ENCODE results near the gene NCLN. TPM values are rescaled to one million over a fixed set of nuclear protein-coding genes. Genes with fewer than 3 reads are reported as not detected.

The NCLN gene
- total and polyA plus RNA-seq, 9 donors = 5.3 to 43.6 (median 22.1) TPM

DNA sequence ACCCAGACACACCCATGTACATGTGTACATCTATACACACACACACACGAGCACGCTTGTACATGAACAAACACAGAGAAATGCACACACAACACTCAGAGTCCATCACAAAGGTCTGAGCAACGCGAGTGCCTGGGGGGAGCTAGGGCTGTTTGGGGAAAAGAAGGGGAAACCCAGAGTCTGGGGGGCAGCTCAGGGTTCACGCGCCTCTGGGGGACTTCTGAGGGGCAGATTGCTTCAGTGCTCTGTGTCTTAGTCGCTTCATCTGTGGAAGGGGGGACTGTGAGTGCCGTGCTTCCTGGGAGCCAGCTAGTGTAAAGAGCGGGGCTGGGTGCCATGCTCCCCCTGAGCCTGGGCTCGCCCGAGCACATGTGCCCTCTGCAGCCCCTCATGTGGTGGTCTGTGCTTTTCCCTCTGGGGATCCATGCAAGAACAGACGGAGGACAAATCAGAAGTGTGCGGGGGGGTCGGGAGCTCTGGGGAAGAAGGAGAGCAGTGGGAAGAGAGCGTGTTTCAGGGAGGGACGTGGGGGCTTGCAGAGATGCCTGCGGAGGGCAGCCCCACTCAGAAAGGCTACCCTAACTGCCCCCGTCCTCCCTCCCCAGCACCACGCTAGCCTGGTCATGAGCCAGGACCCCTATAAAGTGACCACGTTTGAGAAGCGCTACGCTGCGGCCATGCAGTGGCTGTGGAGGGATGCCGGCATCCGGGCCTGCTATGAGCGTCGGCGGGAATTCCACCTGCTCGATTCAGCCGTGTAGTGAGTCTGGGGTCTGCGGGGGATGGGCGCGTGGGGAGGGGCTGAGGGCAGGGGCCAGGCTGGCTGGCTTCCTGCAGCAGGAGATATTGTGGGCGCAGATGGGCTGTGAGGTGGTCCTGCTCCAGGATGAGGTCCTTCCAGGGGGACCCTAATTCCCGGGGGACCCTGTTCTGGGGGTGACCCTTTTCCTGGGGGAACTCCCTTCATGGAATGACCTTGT lies 35.9 kb upstream of the NCLN start:
- DNase-seq = no peak
- TF ChIP-seq, protein P1, sequence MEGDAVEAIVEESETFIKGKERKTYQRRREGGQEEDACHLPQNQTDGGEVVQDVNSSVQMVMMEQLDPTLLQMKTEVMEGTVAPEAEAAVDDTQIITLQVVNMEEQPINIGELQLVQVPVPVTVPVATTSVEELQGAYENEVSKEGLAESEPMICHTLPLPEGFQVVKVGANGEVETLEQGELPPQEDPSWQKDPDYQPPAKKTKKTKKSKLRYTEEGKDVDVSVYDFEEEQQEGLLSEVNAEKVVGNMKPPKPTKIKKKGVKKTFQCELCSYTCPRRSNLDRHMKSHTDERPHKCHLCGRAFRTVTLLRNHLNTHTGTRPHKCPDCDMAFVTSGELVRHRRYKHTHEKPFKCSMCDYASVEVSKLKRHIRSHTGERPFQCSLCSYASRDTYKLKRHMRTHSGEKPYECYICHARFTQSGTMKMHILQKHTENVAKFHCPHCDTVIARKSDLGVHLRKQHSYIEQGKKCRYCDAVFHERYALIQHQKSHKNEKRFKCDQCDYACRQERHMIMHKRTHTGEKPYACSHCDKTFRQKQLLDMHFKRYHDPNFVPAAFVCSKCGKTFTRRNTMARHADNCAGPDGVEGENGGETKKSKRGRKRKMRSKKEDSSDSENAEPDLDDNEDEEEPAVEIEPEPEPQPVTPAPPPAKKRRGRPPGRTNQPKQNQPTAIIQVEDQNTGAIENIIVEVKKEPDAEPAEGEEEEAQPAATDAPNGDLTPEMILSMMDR (IDR thresholded peaks at IDR 0.05) = no peak
- TF ChIP-seq POLR2A (IDR thresholded peaks at IDR 0.05) = no peak
- TF ChIP-seq EP300 (IDR thresholded peaks at IDR 0.05) = no peak
- intact Hi-C loops (cut with DNase I) = loop anchor here in 1 of 4 donors (10.0 kb wide), 1 partner anchor 195 kb away; no protein-coding TSS in a partner anchor
- H3K9me3 ChIP-seq = no peaks in the 10 kb centered on the region
- H3K4me3 ChIP-seq = no peak overlapping the region
- H3K27me3 ChIP-seq = no peaks in the 10 kb centered on the region
- H3K36me3 ChIP-seq = no peaks in the 10 kb centered on the region
- no peak overlapping the region for H3K27ac ChIP-seq
- H3K4me1 ChIP-seq (ENCODE audit: insufficient read depth) = no peaks in the 10 kb centered on the region
- 34 to 45% (median 38%) methylated on average over 34 to 35 of the region's 35 CpGs for WGBS, 3 donors

DNA sequence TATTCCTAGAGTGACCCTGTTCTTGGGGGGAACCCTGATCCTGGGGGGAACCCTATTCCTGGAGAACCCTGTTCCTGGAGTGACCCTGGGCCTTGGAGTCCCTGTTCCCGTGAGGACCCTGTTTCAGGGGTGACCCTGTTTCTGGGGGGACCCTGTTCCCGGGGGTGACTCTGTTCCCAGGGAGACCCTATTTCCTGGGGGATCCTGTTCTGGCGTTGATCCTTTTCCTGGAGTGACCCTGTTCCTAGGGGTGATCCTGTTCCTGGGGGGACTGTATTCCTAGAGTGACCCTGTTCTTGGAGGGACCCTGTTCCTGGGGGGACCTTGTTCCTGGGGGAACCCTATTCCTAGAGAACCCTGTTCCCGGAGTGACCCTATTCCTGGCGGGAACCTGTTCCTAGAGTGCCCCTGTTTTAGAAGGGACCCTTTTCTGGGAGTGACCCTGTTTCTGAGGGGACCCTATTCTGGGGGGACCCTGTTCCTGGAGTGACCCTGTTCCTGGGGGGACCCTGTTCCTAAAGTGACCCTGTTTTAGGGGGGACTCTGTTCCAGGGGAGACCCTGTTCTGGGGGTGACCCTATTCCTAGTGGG lies 34.9 kb upstream of the NCLN start:
- no peak for DNase-seq
- Histone ChIP-seq H3K4me3 (no peak overlapping the region), H3K27me3 (no peaks in the 10 kb centered on the region), H3K36me3 (no peaks in the 10 kb centered on the region), H3K9me3 (no peaks in the 10 kb centered on the region), H3K27ac (no peak overlapping the region), H3K4me1 (ENCODE audit: insufficient read depth) (no peaks in the 10 kb centered on the region)
- intact Hi-C loops (cut with DNase I) = loop anchor here in 1 of 4 donors (10.0 kb wide), 1 partner anchor 196 kb away; no protein-coding TSS in a partner anchor
- TF ChIP-seq, protein P1 (IDR thresholded peaks at IDR 0.05) = no peak
- TF ChIP-seq POLR2A (IDR thresholded peaks at IDR 0.05) (no peak), EP300 (IDR thresholded peaks at IDR 0.05) (no peak)
- 79 to 92% (median 86%) methylated on average over 5 of the region's 5 CpGs for WGBS, 3 donors

DNA sequence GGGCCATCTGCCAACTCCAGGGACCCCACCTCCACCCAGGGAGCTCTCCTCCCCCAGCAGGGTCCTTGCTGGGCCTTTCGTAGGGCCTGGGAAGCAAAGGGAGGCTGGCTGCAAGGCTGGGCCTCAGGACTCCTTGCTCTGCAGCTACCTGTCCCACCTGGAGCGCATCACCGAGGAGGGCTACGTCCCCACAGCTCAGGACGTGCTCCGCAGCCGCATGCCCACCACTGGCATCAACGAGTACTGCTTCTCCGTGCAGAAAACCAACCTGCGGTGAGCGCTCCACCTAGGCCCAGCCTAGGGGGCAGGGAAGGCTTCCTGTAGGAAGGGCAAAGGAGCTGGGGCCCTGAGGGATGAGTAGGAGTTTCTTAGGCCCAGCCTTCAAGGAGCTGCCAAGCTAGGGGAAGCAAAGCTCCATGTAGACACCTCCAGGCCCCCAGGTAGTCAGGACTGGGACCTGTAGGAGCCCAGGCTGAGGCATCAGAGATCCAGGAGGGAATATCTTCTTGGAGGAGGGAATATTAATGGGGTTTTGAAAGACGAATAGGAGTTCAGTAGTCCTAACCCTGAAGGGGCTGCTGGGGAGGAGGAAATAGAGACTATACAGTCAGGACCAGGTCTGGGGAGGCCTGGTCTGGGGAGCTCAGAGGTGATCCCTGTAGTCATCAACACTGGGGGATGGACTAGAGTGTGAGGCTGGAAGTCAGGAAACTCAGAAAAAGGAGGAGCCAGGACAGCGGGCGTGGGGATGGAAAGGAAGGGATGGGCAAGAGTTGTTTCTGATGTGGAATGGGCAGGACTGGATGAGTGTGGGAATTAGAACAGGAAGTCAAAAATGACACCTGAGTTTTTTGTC lies 33.9 kb upstream of the NCLN start:
- Histone ChIP-seq H3K4me3 (no peak overlapping the region), H3K9me3 (no peaks in the 10 kb centered on the region), H3K27ac (no peak overlapping the region), H3K4me1 (ENCODE audit: insufficient read depth) (no peaks in the 10 kb centered on the region), H3K36me3 (no peaks in the 10 kb centered on the region), H3K27me3 (no peaks in the 10 kb centered on the region)
- intact Hi-C loops (cut with DNase I) = loop anchor here in 1 of 4 donors (10.0 kb wide), 1 partner anchor 197 kb away; no protein-coding TSS in a partner anchor
- 82 to 85% (median 84%) methylated on average over 14 of the region's 14 CpGs for WGBS, 3 donors
- no peak for DNase-seq
- TF ChIP-seq, protein P1 (IDR thresholded peaks at IDR 0.05) = no peak
- no peak for TF ChIP-seq POLR2A (IDR thresholded peaks at IDR 0.05)
- no peak for TF ChIP-seq EP300 (IDR thresholded peaks at IDR 0.05)

DNA sequence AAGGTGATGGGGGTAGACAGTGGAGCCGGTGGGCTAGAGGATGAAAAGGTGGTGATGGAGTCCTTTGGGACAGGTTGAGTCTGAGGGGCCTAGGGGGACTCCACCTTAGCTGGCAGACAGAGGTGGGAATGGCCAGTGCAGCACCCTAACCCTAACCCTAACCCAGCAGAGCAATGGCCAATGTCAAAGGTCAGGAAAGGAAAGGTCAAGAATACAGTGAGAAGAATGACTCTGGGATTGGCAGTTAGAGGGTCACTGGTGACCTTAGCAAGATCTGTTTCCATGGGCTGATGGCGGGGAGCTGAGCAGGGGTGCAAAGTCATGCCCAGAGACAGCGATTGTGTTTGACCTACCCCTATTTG lies 33.3 kb upstream of the NCLN start:
- Histone ChIP-seq H3K4me1 (ENCODE audit: insufficient read depth) (no peaks in the 10 kb centered on the region), H3K27me3 (no peaks in the 10 kb centered on the region), H3K9me3 (no peaks in the 10 kb centered on the region), H3K36me3 (no peaks in the 10 kb centered on the region), H3K4me3 (no peak overlapping the region), H3K27ac (no peak overlapping the region)
- 89 to 94% (median 91%) methylated on average over 3 of the region's 3 CpGs for WGBS, 3 donors
- DNase-seq = no peak
- intact Hi-C loops (cut with DNase I) = loop anchor here in 1 of 4 donors (10.0 kb wide), 1 partner anchor 198 kb away; no protein-coding TSS in a partner anchor
- TF ChIP-seq, protein P1 (IDR thresholded peaks at IDR 0.05) = no peak
- no peak for TF ChIP-seq POLR2A (IDR thresholded peaks at IDR 0.05)
- no peak for TF ChIP-seq EP300 (IDR thresholded peaks at IDR 0.05)
